Endothelial cell of umbilical vein (primary cell): ENCODE results near the gene GLCE.

Experiments used
- POLR2A ChIP-seq: IDR thresholded peaks from 2 replicates; pipeline ENCODE4 v1.6.1; 2012; ENCODE audit warnings: low read depth, mild to moderate bottlenecking, control low read depth, low read length
- TF ChIP-seq, protein P1 (sequence below), 2 donors: IDR thresholded peaks; 1 replicate in 1 of 2; 2 replicates in 1 of 2; pipeline ENCODE4 v1.5.1; 2011; ENCODE audit warnings: low read length in 2 of 2, mild to moderate bottlenecking in 2 of 2, moderate library complexity in 2 of 2, control low read depth in 1 of 2, inconsistent platforms in 1 of 2, low read depth in 1 of 2; ENCODE audit not compliant: insufficient read depth in 1 of 2; ENCODE audit errors: extremely low read depth in 1 of 2

DNA sequence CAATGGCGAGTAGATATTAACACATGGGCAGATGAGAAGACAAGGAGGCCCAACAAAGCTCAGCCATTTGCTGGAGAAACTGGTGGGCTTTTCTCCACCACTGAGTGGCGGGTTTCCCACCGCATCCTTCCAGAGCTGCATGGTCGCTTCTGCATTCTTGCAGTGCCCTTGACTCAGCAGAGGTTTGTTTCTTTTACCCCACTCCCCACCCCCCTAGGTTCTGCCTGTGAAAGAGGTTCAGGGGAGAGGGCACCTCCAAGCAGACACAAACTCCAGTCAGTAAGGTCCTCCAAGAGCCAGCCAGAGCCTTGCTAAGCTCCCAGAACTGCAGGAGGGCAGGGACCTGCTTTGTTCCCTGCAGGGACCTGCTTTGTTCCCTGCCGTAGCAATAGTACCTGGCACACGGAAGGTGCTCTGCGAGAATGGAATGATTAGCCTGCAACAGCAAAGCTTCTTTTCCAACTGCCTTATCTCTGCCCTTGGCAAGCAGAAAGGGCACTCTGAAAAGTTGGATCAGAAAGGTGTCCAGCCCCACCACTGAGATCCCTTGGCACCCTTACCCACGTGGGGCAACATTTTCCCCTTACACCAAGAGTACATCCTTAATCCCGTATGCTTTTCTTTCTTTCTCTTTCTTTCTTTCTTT lies 139.6 kb downstream of the GLCE start:
- TF ChIP-seq, protein P1, sequence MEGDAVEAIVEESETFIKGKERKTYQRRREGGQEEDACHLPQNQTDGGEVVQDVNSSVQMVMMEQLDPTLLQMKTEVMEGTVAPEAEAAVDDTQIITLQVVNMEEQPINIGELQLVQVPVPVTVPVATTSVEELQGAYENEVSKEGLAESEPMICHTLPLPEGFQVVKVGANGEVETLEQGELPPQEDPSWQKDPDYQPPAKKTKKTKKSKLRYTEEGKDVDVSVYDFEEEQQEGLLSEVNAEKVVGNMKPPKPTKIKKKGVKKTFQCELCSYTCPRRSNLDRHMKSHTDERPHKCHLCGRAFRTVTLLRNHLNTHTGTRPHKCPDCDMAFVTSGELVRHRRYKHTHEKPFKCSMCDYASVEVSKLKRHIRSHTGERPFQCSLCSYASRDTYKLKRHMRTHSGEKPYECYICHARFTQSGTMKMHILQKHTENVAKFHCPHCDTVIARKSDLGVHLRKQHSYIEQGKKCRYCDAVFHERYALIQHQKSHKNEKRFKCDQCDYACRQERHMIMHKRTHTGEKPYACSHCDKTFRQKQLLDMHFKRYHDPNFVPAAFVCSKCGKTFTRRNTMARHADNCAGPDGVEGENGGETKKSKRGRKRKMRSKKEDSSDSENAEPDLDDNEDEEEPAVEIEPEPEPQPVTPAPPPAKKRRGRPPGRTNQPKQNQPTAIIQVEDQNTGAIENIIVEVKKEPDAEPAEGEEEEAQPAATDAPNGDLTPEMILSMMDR (IDR thresholded peaks at IDR 0.05; ENCODE audit: extremely low read depth in 1 of 2, insufficient read depth in 1 of 2, low read depth in 1 of 2, low read length in 2 of 2) = no peak
- TF ChIP-seq POLR2A = no peak
